Tibial artery (tissue), 4 donors: ENCODE results near the gene GIMAP6.
"Not testable (repeated sequence)": the region's sequence is repeated elsewhere in the genome, so short reads cannot be mapped to it uniquely, and the experiment has no call there.

Experiments
- DNase-seq, 2 donors: peaks; one replicate each; pipeline ENCODE4 v3.0.0-alpha.2; 2019
- H3K27ac ChIP-seq, 2 donors: fragments of 200-600 bp; sonication (generic) in 1 of 2; 1 replicate in 1 of 2; 2 replicates in 1 of 2; pipeline ENCODE4 v1.5.1; 2018 to 2019; ENCODE audit warnings: mild to moderate bottlenecking in 1 of 2
- H3K27me3 ChIP-seq, 2 donors: fragments of 200-600 bp; sonication (generic) in 1 of 2; one replicate each; pipeline versions ENCODE4 v1.5.1 to v1.6.0; 2016 to 2019
- H3K36me3 ChIP-seq, 3 donors: fragments of 200-600 bp; sonication (generic) in 2 of 3; one replicate each; pipeline ENCODE4 v1.5.1; 2016 to 2019; ENCODE audit warnings: mild to moderate bottlenecking in 2 of 3
- H3K4me1 ChIP-seq, 4 donors: fragments of 200-600 bp; sonication (generic) in 2 of 4; 1 replicate in 3 of 4; 2 replicates in 1 of 4; pipeline ENCODE4 v1.5.1; 2016 to 2019
- H3K4me3 ChIP-seq, 2 donors: fragments of 200-600 bp; sonication (generic) in 1 of 2; 1 replicate in 1 of 2; 2 replicates in 1 of 2; pipeline ENCODE4 v1.5.1; 2018 to 2019; ENCODE audit warnings: mild to moderate bottlenecking in 2 of 2
- H3K9me3 ChIP-seq, 3 donors: fragments of 200-600 bp; sonication (generic) in 1 of 3; one replicate each; pipeline ENCODE4 v1.5.1; 2016 to 2019
- intact Hi-C: fragments of 100-400 bp; cut with DNase I; formaldehyde crosslinking; loops from one replicate; pipeline ENCODE4 v1.15.0; 2023; ENCODE audit warnings: low total_unique reads
- TF ChIP-seq, protein P1 (sequence below), 2 experiments: fragments of 200-600 bp in 1 of 2; fragments of 450-650 bp in 1 of 2; IDR thresholded peaks; one replicate each; pipeline ENCODE4 v1.5.1; 2017 to 2019; ENCODE audit warnings: antibody characterized with exemption in 2 of 2, mild to moderate bottlenecking in 1 of 2, moderate library complexity in 1 of 2

GIMAP6 gene

DNA sequence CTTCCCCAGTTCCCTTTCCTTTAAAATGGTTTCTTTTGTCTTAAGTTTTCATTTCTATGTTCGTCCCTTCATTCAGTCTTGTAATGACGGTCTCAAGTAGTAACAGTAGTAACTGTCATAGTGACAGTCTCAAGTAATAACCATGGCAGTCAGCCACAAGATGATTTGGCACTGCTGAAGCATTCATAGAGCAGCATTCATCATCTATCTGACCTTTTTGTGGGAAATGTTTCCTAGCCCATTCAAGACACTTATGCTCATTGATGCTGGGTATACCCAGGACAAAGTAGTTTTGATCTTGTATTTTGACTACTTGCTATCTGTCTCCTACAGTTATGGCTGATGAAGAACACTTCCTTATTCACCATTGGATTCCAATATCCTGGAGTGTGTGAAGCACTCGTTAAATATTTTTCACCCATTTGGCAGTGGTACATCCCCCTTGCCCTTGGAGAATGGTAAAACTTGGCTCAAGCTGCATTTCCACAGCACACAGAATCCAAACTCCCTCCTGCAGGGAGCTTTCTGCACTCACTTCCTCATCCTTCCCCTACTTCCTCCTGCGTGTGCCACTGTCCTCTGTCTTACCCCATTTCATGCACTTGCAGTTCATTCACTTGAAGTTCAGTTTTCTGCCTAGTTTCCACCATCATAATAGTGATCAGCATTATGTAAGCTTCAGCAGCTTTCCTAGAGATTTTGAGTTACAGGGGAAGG is 46.0 kb downstream of the GIMAP6 start:
- no peak for DNase-seq
- Histone ChIP-seq H3K9me3 (peaks cover 0 to 2% (median 0%) of the 10 kb centered on the region in 3 donors), H3K36me3 (no peaks in the 10 kb centered on the region), H3K27me3 (no peaks in the 10 kb centered on the region), H3K27ac (no peak overlapping the region), H3K4me1 (no peaks in the 10 kb centered on the region), H3K4me3 (no peak overlapping the region)
- intact Hi-C loops = no loop called here
- TF ChIP-seq, protein P1, sequence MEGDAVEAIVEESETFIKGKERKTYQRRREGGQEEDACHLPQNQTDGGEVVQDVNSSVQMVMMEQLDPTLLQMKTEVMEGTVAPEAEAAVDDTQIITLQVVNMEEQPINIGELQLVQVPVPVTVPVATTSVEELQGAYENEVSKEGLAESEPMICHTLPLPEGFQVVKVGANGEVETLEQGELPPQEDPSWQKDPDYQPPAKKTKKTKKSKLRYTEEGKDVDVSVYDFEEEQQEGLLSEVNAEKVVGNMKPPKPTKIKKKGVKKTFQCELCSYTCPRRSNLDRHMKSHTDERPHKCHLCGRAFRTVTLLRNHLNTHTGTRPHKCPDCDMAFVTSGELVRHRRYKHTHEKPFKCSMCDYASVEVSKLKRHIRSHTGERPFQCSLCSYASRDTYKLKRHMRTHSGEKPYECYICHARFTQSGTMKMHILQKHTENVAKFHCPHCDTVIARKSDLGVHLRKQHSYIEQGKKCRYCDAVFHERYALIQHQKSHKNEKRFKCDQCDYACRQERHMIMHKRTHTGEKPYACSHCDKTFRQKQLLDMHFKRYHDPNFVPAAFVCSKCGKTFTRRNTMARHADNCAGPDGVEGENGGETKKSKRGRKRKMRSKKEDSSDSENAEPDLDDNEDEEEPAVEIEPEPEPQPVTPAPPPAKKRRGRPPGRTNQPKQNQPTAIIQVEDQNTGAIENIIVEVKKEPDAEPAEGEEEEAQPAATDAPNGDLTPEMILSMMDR (IDR thresholded peaks at IDR 0.05) = no peak

DNA sequence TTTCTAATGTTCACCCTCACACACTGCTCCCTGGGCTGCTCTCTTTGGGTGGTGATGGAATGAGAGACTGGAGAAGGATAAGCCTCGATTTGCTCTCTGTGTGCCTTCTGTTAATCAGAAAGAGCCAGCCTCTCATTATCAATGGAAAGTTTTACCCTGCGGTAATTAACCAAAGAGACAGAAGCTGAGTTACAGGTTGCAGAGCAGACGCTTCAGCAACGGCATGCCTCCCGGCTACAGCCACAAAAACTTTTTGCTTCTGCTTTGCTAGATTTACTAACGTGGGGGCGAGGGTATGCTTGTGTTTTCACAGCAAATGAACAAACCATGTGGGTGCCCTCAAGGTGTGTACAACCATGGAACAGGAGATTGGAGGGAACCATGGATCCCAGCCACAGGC is 47.0 kb downstream of the GIMAP6 start:
- Histone ChIP-seq H3K27me3 (no peaks in the 10 kb centered on the region), H3K27ac (no peak overlapping the region), H3K4me1 (no peaks in the 10 kb centered on the region), H3K9me3 (peaks cover 0 to 3% (median 0%) of the 10 kb centered on the region in 3 donors), H3K4me3 (no peak overlapping the region), H3K36me3 (no peaks in the 10 kb centered on the region)
- no peak for DNase-seq
- intact Hi-C loops = no loop called here
- TF ChIP-seq, protein P1 (IDR thresholded peaks at IDR 0.05) = no peak

DNA sequence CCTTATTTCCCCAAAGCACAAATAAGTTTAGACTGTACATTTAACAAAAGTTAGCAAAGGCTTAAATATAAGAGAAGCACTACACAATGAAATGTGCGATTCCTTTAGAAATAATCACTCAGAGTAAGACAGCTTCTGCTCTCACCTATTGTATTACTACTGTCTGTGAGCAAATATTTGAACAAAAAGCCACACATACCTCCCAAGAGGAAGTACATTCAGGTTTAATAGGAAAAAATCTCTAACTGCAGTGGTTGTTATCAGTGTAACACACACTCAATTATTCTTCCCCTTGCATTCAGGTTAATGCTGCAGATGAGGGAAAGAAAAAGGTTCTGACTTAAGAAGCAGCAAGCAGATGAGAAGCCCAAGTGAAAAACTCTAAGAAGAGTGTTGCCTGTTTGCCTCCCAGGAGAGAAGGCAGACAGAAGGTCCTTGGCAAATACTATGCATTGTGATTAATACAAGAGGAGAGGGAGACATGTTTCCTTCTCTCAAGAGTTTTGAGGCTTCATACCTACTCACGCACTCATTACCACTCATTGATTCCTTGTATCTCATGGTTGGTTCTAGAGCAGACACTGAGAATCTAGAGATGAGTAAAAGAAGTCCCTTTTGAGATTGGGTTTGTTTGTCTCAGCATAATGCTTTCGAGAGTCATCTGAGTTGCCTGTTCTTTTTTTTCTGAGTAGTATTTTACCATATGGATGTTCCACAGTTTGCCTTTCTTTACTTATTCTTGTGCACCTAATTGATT is 51.4 kb downstream of the GIMAP6 start:
- intact Hi-C loops = no loop called here
- no peaks in the 10 kb centered on the region for H3K36me3 ChIP-seq
- DNase-seq = no peak
- H3K27me3 ChIP-seq = no peaks in the 10 kb centered on the region
- H3K4me1 ChIP-seq = no peaks in the 10 kb centered on the region
- no peak overlapping the region for H3K4me3 ChIP-seq
- H3K9me3 ChIP-seq = peaks cover 0 to 3% (median 0%) of the 10 kb centered on the region in 3 donors
- TF ChIP-seq, protein P1 (IDR thresholded peaks at IDR 0.05) = no peak
- no peak overlapping the region for H3K27ac ChIP-seq

DNA sequence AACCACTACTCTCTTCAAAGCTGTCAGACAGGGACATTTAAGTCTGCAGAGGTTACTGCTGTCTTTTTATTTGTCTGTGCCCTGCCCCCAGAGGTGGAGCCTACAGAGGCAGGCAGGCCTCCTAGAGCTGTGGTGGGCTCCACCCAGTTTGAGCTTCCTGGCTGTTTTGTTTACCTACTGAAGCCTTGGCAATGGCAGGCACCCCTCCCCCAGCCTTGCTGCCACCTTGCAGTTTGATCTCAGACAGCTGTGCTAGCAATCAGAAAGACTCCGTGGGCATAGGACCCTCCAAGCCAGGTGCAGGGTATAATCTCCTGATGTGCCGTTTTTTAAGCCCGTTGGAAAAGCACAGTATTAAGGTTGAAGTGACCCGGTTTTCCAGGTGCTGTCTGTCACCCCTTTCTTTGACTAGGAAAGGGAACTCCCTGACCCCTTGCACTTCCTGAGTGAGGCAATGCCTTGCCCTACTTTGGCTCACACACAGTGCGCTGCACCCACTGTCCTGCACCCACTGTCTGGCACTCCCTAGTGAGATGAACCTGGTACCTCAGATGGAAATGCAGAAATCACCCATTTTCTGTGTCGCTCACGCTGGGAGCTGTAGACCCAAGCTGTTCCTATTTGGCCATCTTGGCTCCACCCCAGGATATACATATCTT is 52.1 kb downstream of the GIMAP6 start:
- H3K27me3 ChIP-seq, H3K36me3 ChIP-seq, H3K27ac ChIP-seq, H3K4me1 ChIP-seq, H3K9me3 ChIP-seq, H3K4me3 ChIP-seq, intact Hi-C loops, DNase-seq: not testable (repeated sequence)
